HepG2 (cell line): ENCODE results near the gene NXN. TPM values are rescaled to one million over a fixed set of nuclear protein-coding genes. Genes with fewer than 3 reads are reported as not detected.

ENCODE experiments used
- ATAD3A ChIP-seq: sonication (generic); formaldehyde crosslinking; IDR thresholded peaks from 2 replicates; pipeline ENCODE4 v1.4.0; 2020; ENCODE audit warnings: missing genetic modification reagents
- BCL6 ChIP-seq: IDR thresholded peaks from 2 replicates; pipeline ENCODE4 v1.6.1; 2016; ENCODE audit warnings: missing genetic modification reagents, missing compliant biosample characterization
- BORCS8-MEF2B ChIP-seq: sonication (generic); formaldehyde crosslinking; IDR thresholded peaks from 2 replicates; pipeline ENCODE4 v1.8.0; 2022; ENCODE audit warnings: mild to moderate bottlenecking, missing genetic modification reagents
- HDAC6 ChIP-seq: fragments of 200-600 bp; sonication (generic); IDR thresholded peaks from 2 replicates; pipeline ENCODE4 v1.7.0; 2017; ENCODE audit warnings: mild to moderate bottlenecking, antibody characterized with exemption, low read length, low read depth
- HIC2 ChIP-seq: sonication (generic); formaldehyde crosslinking; IDR thresholded peaks from 2 replicates; pipeline ENCODE4 v1.9.0; 2022; ENCODE audit warnings: low read depth, missing genetic modification reagents
- HNRNPL ChIP-seq: fragments of 200-400 bp; formaldehyde crosslinking; IDR thresholded peaks from 2 replicates; pipeline ENCODE4 v1.6.1; 2017; ENCODE audit warnings: mild to moderate bottlenecking, low read depth, low read length
- JUN ChIP-seq: sonication (generic); formaldehyde crosslinking; IDR thresholded peaks from 2 replicates; pipeline ENCODE4 v1.4.0; 2020; ENCODE audit warnings: mild to moderate bottlenecking, missing genetic modification reagents
- KLF15 ChIP-seq: sonication (generic); formaldehyde crosslinking; IDR thresholded peaks from 2 replicates; pipeline ENCODE4 v1.8.1; 2023; ENCODE audit warnings: borderline replicate concordance, mild to moderate bottlenecking, inconsistent platforms, missing genetic modification reagents, mixed read lengths
- MBD4 ChIP-seq: IDR thresholded peaks from 2 replicates; pipeline ENCODE4 v1.6.1; 2012; ENCODE audit warnings: low read length, inconsistent platforms, borderline replicate concordance
- NFE2L1 ChIP-seq: sonication (generic); formaldehyde crosslinking; IDR thresholded peaks from 2 replicates; pipeline ENCODE4 v1.4.0; 2020; ENCODE audit warnings: missing genetic modification reagents, mild to moderate bottlenecking, borderline replicate concordance
- NFKB2 ChIP-seq: sonication (generic); formaldehyde crosslinking; IDR thresholded peaks from 2 replicates; pipeline ENCODE4 v1.4.0; 2020; ENCODE audit warnings: missing genetic modification reagents, borderline replicate concordance
- SOX13 ChIP-seq, 3 experiments: fragments of 450-650 bp in 1 of 3; sonication (generic) in 1 of 3; formaldehyde crosslinking in 1 of 3; IDR thresholded peaks in 2 of 3; conservative IDR thresholded peaks in 1 of 3; 2 replicates each; pipeline versions ENCODE4 v1.5.0 to v1.6.1; 2016 to 2020; ENCODE audit warnings: antibody characterized with exemption in 1 of 3, mild to moderate bottlenecking in 1 of 3, missing compliant biosample characterization in 1 of 3, missing genetic modification reagents in 1 of 3, moderate library complexity in 1 of 3
- SP1 ChIP-seq, 2 experiments: fragments of 450-650 bp in 1 of 2; sonication (generic) in 1 of 2; formaldehyde crosslinking in 1 of 2; IDR thresholded peaks; 2 replicates each; pipeline versions ENCODE4 v1.4.0 to v1.6.1; 2016 to 2020; ENCODE audit warnings: missing genetic modification reagents in 1 of 2
- SP4 ChIP-seq: sonication (generic); formaldehyde crosslinking; IDR thresholded peaks from 2 replicates; pipeline ENCODE4 v1.8.1; 2023; ENCODE audit warnings: mild to moderate bottlenecking, missing genetic modification reagents
- TOE1 ChIP-seq: sonication (generic); formaldehyde crosslinking; IDR thresholded peaks from 2 replicates; pipeline ENCODE4 v1.4.0; 2020; ENCODE audit warnings: mild to moderate bottlenecking, missing genetic modification reagents
- ZBTB33 ChIP-seq: sonication (generic); formaldehyde crosslinking; IDR thresholded peaks from 2 replicates; pipeline ENCODE4 v1.4.0; 2020; ENCODE audit warnings: missing genetic modification reagents
- ZKSCAN5 ChIP-seq: sonication (generic); formaldehyde crosslinking; IDR thresholded peaks from 2 replicates; pipeline ENCODE4 v1.5.1; 2020; ENCODE audit warnings: mild to moderate bottlenecking, missing genetic modification reagents
- ZNF143 ChIP-seq: sonication (generic); formaldehyde crosslinking; IDR thresholded peaks from 2 replicates; pipeline ENCODE4 v1.4.0; 2020; ENCODE audit warnings: missing genetic modification reagents
- ZNF510 ChIP-seq: sonication (generic); formaldehyde crosslinking; IDR thresholded peaks from 2 replicates; pipeline ENCODE4 v1.4.0; 2020; ENCODE audit warnings: low read depth, mild to moderate bottlenecking, missing genetic modification reagents
- ZNF547 ChIP-seq: sonication (generic); formaldehyde crosslinking; IDR thresholded peaks from 2 replicates; pipeline ENCODE4 v1.5.1; 2020; ENCODE audit warnings: mild to moderate bottlenecking, missing genetic modification reagents
- ZNF75D ChIP-seq: sonication (generic); formaldehyde crosslinking; IDR thresholded peaks from 2 replicates; pipeline ENCODE4 v1.8.1; 2023; ENCODE audit warnings: missing genetic modification reagents, mild to moderate bottlenecking, borderline replicate concordance
- ZNF773 ChIP-seq: sonication (generic); formaldehyde crosslinking; IDR thresholded peaks from 2 replicates; pipeline ENCODE4 v1.4.0; 2020; ENCODE audit warnings: missing genetic modification reagents, borderline replicate concordance
- ZXDC ChIP-seq: sonication (generic); formaldehyde crosslinking; IDR thresholded peaks from 2 replicates; pipeline ENCODE4 v1.5.0; 2020; ENCODE audit warnings: mild to moderate bottlenecking, missing genetic modification reagents
- polyA plus RNA-seq, 8 experiments: library from polyadenylated mRNA; depleted of rRNA in 3 of 8; stranded (reverse) in 7 of 8; unstranded in 1 of 8; fragments of >200 nt; fragmentation: Illumina TruSeq in 4 of 8; extraction: Trizol in 4 of 8; gene quantifications; 2 replicates each; pipeline versions ENCODE4 v1.2.1 to v1.2.3, GENCODE V29; 2011 to 2016; ENCODE audit warnings: low read depth in 4 of 8, missing spikeins in 1 of 8, mixed read lengths in 1 of 8; ENCODE audit not compliant: insufficient read depth in 1 of 8
- total RNA-seq, 5 experiments: library from RNA; depleted of rRNA; stranded (reverse); fragments of >200 nt; fragmentation: Illumina TruSeq; extraction: Trizol; gene quantifications; 2 replicates each; pipeline ENCODE4 v1.2.3, GENCODE V29; 2016; ENCODE audit warnings: low read depth in 1 of 5

NXN gene
- total and polyA plus RNA-seq, 2 of the 13 experiments (the other 11 are each of a cell fraction or from before 2014, with no cell fraction given): 22.2 to 24.3 TPM

GRCh38 chr17:996554-997344, 17.2 kb upstream of the NXN start, which contains the start of gene TIMM22 (continued):
- no peak for TF ChIP-seq ATAD3A (CRISPR knock-in tag)
- 0 out of 2 replicates have a peak, but pooled peaks have one; percentile 29 for TF ChIP-seq HNRNPL
- TF ChIP-seq HDAC6: no peak
- TF ChIP-seq ZNF773 (CRISPR knock-in tag): no peak; the same call in 1 of the 2 replicates
- TF ChIP-seq SOX13 (IDR thresholded peaks at IDR 0.05): no peak
- peak in 1 of 2 experiments; percentile 59; a peak in 1 of 4 replicates for TF ChIP-seq SOX13 (CRISPR knock-in tag; conservative IDR thresholded peaks at IDR 0.05 in 1 of 2, IDR thresholded peaks at IDR 0.05 in 1 of 2)
- peak; percentile 95 for TF ChIP-seq ZNF143 (CRISPR knock-in tag)
- TF ChIP-seq ZNF75D: no peak
- peak; percentile 94; the same call in 1 of the 2 replicates for TF ChIP-seq ZNF547 (CRISPR knock-in tag)
- no peak; the same call in 1 of the 2 replicates for TF ChIP-seq HIC2 (CRISPR knock-in tag)
- TF ChIP-seq SP1 (IDR thresholded peaks at IDR 0.05): no peak
- peak; percentile 83 for TF ChIP-seq SP1 (CRISPR knock-in tag; IDR thresholded peaks at IDR 0.05)
- TF ChIP-seq KLF15 (CRISPR knock-in tag): peak; percentile 83; the same call in 1 of the 2 replicates
- peak; percentile 56; the same call in 1 of the 2 replicates for TF ChIP-seq JUN (CRISPR knock-in tag)
- no peak for TF ChIP-seq NFE2L1 (CRISPR knock-in tag)
- TF ChIP-seq MBD4: no peak
- TF ChIP-seq BCL6 (CRISPR knock-in tag): peak; percentile 49
- peak; percentile 94 for TF ChIP-seq ZNF510
- peak; percentile 82 for TF ChIP-seq ZBTB33 (CRISPR knock-in tag)
- TF ChIP-seq TOE1 (CRISPR knock-in tag): peak; percentile 88; the same call in 1 of the 2 replicates
- peak; percentile 61; the same call in 1 of the 2 replicates for TF ChIP-seq NFKB2 (CRISPR knock-in tag)
- TF ChIP-seq SP4 (CRISPR knock-in tag): peak; percentile 59; the same call in 1 of the 2 replicates
- peak; percentile 57 for TF ChIP-seq BORCS8-MEF2B (CRISPR knock-in tag)
- TF ChIP-seq ZKSCAN5 (CRISPR knock-in tag): no peak
- peak; percentile 4; the same call in 1 of the 2 replicates for TF ChIP-seq ZXDC (CRISPR knock-in tag)
